ENCODE data around the gene ITGB4.

GRCh38 chr17:75685499-75685898 is 35.8 kb upstream of the ITGB4 start:
- no peak for TF ChIP-seq BHLHE40 (IDR thresholded peaks at IDR 0.05; ENCODE audit: low read depth, low read length)
- no peak for TF ChIP-seq RFX5 (IDR thresholded peaks at IDR 0.05)
